NT2/D1 (cell line): ENCODE measurements around the gene ZNF850.

Experiments
- SUZ12 ChIP-seq: IDR thresholded peaks from 2 replicates; pipeline ENCODE4 v1.6.1; 2011; ENCODE audit not compliant: insufficient read length, insufficient read depth; ENCODE audit errors: extremely low read depth
- YY1 ChIP-seq: IDR thresholded peaks from 2 replicates; pipeline ENCODE4 v1.6.1; 2011; ENCODE audit not compliant: insufficient read length, insufficient read depth
- ZNF274 ChIP-seq: IDR thresholded peaks from 2 replicates; pipeline ENCODE4 v1.6.1; 2011; ENCODE audit warnings: mild to moderate bottlenecking, low read depth, low read length

DNA sequence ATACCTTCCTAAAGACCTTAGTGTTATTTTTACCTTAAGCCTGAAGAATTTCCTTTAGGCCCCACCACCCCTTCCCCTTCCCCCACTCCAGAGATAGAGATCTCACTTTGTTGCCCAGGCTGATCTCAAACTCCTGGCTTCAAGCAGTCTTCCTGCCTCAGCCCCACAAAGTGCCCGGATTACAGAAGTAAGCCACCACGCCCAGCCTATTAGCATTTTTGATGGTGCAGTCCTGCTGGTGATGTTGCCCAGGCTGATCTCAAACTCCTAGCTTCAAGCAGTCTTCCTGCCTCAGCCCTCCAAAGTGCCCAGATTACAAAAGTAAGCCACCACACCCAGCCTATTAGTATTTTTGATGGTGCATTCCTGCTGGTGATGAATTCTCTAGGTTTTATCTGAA is 63.2 kb downstream of the ZNF850 start:
- TF ChIP-seq YY1 = no peak
- TF ChIP-seq SUZ12 = no peak
- no peak for TF ChIP-seq ZNF274
